GM19035 (cell line): ENCODE measurements around the gene SEPTIN1.

Experiments used
- ATAC-seq: cut with Tn5 transposase; IDR thresholded peaks from one replicate; pipeline ENCODE4 v1.9.1; 2021; ENCODE audit not compliant: unreplicated experiment

SEPTIN1 gene

DNA sequence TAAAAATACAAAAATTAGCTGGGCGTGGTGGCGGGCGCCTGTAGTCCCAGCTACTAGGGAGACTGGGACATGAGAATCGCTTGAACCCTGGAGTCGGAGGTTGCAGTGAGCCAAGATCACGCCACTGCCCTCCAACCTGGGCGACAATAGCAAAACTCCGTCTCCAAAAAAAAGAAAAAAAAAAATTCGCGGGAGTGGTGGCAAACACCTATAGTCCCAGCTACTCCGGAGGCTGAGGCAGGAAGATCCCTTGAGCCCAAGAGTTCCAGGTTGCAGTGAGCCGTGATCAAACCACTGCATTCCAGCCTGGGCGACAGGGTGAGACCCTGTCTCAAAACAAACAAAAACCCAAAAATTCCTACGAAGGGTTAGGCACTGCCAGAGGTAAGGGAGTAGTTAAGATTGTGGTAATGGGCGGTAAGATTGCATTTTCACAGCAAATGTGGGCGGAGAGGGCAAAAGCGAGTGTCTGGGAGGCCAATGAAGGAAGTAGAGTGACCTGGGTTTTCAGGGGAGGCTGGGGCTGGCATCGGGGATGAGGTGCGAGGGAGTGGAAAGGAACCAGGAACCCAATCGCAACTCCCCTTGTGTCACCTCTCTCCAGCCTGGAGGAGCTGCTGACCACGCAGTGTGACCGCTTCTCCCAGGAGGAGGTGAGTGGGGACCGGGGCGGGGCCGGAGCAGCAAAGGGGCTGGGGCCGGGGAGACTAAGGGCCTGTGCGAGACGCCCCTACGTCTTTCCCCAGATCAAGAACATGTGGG, 5.1 kb downstream of the SEPTIN1 start:
- ATAC-seq, result peak; percentile 1

DNA sequence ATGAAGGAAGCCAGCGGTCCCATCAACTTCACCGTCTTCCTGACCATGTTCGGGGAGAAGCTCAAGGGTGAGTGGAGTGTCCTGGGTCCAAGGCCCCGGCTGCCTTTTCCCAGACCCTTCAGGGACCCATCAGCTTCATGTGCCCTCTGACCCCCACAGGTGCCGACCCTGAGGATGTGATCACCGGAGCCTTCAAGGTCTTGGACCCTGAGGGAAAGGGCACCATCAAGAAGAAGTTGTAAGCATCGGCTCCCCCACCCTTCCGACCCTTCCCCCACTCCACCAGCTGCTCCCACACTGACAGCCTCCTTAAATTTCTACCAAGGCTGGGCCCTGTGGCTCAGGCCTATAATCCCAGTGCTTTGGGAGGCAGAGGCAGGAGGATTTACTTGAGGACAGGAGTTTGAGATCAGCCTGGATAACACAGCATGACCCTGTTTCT, 5.9 kb downstream of the SEPTIN1 start:
- no peak for ATAC-seq

DNA sequence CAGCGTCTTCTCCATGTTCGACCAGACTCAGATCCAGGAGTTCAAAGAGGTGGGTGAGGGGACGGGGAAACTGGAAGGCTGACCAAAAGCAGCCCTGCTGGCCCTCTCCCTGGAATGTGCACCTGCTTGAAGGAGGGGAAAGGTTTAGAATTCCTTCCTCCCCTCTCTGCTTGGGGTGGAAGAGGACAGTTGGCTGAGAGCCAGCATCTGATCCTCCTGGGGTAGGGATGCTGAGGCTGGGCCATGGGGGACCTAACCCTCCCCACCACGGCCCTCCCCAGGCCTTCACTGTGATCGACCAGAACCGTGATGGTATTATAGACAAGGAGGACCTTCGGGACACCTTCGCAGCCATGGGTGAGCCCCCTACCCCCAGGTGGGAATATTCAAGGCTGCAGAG, 6.5 kb downstream of the SEPTIN1 start:
- no peak for ATAC-seq

DNA sequence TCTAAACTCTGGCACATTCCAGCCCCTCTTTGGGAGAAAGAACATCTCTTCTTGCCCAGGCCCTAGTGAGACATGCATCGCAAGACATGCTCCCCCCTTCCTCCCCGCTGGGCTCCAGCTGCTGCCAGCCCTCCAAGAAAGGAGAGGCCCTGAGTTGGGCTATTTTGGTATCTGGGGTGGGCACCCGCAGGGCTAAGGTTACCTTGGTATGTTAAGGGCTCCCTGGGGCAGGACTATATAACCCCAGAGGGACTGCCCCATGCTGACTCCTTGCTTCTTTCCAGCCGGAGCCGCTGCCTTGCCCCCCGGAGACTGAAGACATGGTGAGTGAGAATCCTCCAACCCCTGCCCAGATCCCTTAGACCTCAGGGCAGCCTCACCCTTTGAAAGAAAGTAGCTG, 7.8 kb downstream of the SEPTIN1 start, which contains the start of gene MYL11:
Gene MYL11 (plus strand): TSS at position 265 of the 400 bp plus-strand sequence. CDS start 56 bp downstream, at position 321.
- no peak for ATAC-seq

DNA sequence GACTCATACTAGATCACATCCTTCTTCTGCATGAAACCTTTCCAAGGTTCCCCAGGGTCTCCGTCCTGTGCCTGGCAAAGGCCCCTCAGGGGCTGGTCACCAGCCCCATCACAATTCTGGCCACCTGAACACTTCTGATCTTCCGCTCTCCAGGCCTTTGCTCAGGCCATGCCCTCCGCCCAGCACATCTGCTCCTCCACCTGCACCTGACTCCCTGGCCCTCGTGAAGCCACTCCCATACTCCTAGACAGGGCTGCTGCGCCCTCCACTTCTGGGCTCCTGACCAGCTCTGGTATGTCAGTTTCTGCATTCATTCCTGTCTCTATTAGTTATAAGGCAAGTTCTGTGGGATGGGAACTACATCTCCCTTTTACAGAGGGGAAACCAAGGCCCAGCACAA, 9.6 kb downstream of the SEPTIN1 start:
- no peak for ATAC-seq

DNA sequence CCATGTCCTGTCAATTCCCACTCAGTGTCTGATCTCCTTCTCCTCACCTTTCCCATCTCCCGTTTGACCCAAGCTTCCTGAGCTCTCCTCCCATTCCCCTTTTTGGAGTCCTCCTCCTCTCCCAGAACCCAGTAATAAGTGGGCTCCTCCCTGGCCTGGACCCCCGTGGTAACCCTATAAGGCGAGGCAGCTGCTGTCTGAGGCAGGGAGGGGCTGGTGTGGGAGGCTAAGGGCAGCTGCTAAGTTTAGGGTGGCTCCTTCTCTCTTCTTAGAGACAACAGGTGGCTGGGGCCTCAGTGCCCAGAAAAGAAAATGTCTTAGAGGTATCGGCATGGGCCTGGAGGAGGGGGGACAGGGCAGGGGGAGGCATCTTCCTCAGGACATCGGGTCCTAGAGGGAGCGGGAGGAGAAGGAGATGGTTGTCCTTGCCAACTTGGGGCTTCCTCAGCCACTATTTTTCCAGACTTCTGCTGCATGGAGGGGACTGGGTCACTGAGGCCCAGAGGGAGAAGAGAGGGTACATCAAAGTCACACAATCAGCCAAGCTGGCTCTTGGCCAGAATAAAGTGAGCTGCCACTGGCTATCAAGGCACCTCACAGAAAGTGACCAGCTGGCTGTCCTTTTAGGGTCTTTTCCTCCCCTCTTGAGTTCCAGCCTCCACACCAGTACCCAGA, 10.2 kb downstream of the SEPTIN1 start:
- no peak for ATAC-seq

DNA sequence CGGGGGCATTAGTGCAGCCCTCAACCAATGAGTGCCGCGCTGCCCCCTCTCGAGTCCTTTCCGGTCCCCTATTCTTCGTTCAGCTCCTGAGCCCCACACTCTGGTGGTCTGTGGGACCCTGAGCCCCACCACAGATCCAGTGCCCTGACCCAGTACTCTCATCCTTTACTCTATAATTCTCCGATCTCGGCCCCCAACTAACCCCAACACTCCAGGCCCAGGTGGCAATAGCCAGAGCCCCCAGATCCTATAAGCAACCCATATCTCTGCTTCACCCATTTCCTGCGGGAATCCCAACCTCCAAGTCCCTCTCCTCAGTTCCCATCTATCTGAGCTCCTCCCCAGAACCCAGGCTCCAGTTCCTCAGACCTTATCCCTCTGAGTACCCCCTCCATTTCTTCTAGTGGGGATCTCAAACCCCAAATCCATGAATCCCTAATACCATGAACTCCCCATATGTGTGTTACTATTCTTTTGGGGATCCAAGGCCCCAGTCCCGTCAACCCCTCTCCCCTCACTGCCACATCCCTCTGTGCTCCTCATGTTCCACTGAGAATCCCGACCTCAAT, 11.0 kb downstream of the SEPTIN1 start:
- ATAC-seq, result no peak

DNA sequence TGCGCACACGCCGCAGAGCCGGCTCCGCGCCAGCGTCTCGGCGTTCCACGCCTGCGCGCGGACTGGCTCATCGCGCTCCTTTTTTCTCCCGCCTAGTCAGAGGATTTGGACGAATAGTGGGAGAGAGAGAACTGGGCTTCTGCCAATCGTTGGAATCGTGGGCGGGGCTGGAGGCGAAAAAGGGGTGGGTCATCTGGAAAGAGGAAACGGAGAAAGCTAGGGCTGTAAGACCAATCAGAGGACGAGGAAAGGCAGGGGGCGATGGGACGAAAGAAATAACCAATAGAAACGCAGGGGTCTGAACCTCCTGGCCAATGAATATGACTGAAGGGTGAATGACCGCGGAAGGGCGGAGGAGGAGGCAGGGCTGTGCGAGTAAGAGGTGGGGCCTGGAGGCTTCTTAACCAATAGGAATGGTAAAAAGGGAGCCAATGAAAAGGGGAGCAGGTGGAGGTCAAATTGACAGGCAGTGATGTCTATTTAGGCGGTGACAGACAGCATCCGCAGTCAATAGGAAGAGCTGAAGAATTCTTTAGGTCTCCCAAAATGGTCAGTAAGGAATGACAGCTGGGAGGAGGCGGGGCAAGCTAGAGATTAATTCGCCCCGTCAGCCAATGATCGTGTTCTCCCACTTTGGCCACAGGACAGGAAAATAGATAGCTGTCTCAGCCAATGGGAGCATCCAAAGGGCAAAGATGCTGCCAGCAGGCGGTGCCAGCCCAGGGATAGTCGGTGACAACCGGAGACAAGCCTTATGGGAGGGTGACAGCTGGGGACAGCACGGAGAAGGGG, 11.7 kb downstream of the SEPTIN1 start, which contains the start of gene TBC1D10B:
Gene TBC1D10B (minus strand): TSS at position 39 of the 792 bp plus-strand sequence. CDS start 311 bp downstream, outside the sequence.
- ATAC-seq, result peak; percentile 82

DNA sequence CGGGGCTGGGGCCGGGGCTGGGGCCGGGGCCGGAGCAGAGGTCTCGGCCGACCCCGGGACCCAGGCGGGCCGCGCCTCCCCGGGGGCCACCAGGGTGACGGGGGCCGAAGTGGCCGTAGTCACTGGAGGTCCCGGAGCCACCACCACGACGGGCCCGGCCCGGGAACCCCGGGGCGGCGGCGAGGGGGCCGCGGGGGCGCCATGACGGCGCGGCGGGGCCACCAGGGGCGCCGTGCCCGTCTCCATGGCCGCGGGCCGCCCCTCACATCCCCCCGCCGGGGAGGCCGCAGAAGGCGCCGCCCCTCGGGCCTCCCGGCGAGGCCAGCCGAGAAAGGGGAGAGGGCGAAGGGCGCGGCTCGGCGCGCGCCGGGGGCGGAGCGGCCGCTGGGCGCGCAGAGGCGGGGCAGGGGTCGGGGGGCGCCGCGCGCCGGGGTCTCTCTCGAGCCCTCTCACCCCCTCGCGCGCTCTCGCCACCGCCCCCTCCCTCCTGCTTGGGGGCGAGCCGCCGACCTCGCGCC, 12.4 kb downstream of the SEPTIN1 start:
- ATAC-seq, result peak; percentile 4

DNA sequence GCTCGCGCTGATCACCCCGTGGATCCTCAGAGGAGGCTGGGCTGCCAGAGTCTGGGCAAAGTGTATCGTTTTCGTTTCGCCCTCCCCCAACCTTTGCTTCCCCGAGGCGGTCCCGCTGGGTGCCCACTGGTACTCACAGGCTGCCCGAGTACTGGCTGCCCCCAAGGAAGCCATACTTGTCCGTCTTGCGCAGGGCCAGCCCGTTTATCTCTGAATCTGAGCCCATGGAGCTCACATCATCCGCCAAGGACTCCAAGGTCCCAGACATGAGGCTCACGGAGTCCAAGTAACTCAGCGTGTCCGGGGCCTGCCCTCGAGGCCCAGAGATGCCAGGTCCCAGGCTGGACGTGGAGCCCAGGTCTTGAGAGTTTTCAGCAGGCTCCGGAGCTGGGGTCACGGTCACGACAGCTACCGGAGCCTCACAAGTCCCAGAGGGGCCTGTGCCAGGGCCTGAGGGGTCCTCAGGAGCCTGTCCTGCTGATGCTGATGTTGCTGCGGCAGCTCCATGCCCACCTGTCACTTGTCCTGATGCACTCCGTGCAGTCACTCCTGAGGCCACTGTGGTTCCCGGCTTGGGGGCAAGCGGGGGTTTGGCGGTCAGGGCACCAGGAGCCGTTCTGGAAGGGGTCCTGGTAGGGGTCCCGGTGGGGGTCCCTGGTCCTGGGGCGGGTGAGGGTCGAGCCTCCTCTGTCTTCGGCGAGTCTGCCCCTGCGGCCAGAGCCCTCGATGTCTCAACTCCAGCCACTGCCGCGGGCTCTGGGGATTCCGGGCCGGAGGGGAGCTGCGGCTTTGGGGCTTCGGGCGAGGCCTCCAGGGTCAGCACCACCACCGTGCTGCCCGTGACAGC, 13.0 kb downstream of the SEPTIN1 start:
- no peak for ATAC-seq

DNA sequence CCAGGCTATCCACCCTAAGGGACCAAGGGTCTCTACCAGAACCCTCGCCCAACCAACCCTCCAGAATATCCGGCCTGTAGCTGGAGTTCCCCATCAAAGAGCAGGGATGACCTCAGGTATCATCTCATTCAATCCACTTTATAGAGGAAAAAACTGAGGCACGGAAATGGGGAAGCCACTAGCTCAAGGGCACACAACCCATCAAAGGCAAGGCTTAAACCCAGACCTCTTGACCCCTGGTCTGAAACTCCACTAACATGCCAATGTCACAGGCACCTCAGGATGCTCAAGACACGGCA, 13.6 kb downstream of the SEPTIN1 start:
- no peak for ATAC-seq

DNA sequence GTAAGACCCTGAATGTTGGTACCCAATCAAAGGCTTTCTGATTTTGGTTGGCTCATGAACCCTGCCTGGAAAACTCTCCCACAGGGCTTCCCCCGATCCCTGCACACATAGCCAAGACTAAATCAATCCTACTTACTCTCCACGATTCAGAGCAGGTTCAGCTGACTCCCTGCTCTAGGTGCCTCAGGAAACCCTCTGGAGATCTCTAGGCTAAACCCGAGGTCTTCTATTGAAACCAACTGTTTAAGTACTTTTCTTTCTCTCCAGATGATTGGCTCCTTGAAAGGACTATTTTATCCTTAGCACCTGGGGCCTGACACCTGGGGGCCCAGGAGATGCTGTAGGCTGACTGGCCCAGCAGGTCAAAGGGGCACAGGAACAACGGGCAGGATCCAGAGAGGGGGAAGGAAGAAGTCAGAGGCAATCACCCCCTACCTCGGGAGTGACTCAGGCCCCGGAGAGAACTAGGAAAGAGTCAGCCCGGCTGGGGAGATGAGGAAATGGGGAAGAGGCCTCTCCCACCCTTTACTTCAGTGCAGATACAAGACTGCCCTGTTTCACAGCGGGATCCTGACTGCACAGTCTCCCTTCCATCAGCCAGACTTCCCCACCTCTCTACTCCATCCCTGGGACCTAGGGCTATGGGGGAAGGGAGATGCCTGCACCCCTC, 14.1 kb downstream of the SEPTIN1 start:
- no peak for ATAC-seq

DNA sequence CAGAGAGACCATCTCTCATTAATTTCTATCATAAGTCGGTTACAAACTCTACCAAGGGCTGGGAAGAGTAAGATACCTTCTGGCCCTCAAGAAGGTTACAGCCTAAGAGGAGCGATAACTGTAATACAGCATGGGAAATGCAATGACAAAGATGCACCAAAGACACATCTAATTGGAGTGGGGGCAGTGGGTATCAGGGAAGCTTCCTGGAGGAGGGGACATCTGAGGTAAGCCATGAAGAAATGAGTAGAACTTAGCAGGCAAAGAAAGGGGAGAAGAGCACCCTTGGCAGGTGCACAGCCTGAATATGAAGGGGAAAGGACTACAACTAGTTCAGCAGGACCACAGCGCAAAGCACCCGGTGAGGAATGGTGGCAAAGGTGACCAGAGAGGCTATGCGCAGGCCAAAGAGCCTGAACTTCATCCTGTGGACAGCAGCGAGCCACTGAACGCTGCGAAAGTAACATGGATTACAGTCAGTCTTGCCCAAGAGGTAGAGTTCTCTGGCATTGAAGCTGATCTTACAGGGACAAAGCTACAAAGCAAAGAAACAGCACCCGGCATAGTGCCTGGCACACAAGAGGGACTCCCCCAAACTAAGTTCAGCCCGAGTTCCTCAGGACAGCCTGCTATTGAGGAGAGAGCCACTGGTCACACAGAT, 14.9 kb downstream of the SEPTIN1 start:
- no peak for ATAC-seq

DNA sequence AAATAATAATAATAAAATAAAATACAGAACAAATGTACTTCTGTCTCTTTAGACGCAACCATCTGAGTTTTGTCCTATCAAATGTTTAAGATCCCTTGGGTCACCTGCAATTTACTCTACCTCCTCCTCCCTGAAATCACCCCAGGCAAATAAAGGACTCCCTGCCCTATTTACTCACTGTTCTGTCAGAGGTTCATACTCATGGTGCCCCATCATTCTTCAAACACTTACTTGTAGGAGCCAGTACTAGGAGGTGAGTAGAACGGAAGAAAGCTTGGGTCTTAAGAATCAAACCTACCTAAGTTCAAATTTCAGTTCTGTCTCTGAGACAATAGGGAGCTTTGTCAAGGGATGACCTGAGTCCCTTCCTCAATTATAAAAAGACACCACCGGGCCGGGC, 15.8 kb downstream of the SEPTIN1 start:
- ATAC-seq, result no peak

DNA sequence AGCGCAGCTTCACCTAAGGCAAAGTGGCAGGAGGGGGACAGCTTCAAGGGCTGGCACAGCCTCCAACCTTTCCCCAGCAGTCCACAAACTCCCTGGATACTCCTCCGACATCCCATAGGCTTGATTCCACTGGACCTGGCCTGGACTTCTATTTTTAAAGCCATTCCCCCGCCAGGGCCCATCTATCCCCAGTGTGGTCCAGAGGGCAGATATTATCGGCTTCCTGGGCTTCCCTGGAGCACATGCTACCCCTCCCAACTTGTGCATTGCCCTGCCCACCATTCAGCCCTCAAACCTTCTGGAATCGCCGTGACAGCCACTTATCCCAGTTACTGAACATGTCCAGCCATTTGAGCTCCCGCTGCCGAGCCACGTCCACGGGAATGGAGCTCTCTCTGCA, 17.2 kb downstream of the SEPTIN1 start:
- ATAC-seq, result no peak

DNA sequence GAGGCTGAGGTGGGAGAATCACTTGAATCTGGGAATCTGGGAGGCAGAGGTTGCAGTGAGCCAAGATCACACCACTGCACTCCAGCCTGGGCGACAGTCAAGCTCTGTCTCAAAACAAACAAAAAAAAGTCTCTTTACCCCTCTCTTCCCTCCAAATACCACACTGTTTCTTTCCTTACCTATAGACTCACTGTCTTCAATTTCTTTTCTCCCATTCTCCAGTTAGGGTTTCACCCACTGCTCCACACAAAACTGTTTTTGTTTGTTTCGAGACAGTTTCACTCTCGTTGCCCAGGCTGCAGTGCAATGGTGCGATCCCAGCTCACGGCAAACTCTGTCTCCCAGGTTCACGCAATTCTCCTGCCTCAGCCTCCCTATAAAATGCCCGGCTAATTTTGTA, 21.2 kb downstream of the SEPTIN1 start:
- ATAC-seq, result no peak

DNA sequence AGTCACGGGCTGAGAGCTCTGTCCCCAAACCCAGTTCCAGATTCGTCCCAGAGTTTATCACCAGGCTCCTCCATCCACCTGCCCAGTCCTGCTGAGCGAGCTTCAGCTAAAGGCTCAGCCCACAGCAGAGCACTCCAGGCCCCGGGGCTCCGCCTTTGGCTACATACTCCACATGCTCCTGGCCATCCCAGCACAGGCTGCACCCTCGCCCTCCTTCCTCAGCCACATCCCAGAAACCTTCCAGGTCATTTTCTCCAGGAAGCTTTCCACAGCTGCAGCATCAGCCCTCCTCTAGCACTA, 22.5 kb downstream of the SEPTIN1 start:
- ATAC-seq, result no peak

DNA sequence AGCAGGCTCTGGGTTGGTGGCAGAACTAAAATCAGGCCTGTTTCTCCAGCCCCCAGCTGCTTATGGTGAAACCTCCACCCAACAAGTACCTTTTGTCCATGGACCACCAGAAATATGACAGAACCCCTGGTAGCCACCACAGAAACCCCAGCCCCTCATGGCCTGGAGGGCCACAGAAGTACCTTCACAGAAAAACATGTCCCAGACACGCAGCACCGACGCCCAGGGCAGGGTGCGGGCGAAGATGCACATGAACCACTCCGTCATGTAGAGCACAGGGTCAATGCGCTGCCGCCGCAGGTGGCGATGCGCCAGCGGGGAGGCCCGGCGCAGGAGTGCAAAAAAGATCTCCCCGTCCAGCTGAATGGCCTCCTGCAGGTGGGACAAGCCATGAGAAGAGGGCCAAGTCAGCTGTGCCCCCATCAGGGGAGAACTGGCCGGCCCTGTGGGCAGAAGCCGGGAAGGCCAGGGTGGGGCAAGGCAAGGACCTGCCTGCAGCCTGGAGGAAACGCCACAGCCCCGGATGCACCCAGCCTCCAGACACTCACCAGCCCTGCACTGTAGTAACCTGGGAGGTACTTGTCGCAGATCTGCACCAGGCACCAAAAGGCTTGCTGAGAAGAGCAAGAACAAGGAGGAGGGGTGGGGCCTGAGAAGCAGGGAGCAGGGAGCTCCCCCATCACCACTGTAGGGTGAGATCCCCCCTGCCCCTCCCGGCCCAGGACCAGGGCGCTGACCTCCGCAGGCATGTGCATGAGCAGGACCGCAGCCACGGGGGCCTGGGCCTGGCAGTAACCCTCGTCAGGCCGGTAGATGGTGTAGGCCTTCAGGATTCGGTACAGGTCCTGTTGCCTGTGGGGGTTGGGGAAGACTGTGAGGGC, 23.1 kb downstream of the SEPTIN1 start:
- ATAC-seq, result no peak

DNA sequence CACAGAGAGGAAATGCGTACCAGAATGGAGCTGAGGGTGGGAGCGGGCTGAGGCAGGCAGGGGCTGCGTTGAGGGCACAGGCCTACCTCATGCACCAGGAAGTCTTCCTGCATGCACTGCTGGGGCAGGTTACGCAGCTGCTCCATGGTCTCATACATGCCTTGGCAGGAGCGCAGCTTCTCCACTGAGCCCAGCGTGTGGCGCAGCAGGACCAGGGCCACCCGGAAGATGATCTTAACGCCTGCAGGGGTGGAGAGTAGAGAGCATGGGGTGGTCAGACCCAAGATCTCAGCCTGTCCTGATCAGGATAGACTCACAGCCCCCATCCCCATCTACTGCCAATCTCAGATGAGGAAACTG, 23.8 kb downstream of the SEPTIN1 start:
- no peak for ATAC-seq
